Measurements from ENCODE around the gene TOR2A. TPM values are rescaled to one million over a fixed set of nuclear protein-coding genes. Genes with fewer than 3 reads are reported as not detected.
"Not testable (repeated sequence)": the region's sequence is repeated elsewhere in the genome, so short reads cannot be mapped to it uniquely, and the experiment has no call there.

Gene TOR2A
- total RNA-seq, 1 experiment from 2014 or later, result 13.2 TPM

DNA sequence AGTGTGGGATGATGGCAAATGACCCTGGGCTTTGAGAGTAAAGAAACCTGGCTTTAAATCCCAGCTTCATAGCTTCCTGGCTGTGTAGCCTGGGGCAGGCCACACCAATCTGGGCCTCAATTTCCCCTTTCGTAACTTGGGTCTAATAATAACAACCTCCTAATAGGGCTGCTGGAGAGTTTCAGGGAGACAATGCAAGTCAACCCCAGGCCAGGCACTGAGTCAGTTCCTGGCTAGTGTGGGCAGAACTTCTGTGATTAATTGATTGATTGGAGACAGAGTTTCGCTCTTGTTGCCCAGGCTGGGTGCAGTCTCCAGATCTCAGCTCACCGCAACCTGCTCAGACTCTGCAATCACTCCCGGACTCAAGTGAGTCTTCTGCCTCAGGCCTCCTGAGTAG, 46.7 kb upstream of the TOR2A start:
- Histone ChIP-seq H3K4ac (ENCODE audit: low read depth, low read length) (no peak overlapping the region), H4K20me1 (ENCODE audit: control insufficient read depth, insufficient read depth, insufficient read length) (no peaks in the 10 kb centered on the region), H4K8ac (replicated peaks; ENCODE audit: insufficient read length, low read depth, low read length) (no peak overlapping the region), H2BK120ac (ENCODE audit: low read depth, low read length, poor library complexity, severe bottlenecking) (no peak overlapping the region), H2BK15ac (ENCODE audit: low read depth, low read length) (no peak overlapping the region), H3K4me2 (ENCODE audit: insufficient read depth, insufficient read length, low read length) (no peak overlapping the region), H3K14ac (ENCODE audit: insufficient read depth, low read length) (no peak overlapping the region), H3K9ac (ENCODE audit: extremely low read depth, insufficient read length, low read length) (no peak overlapping the region), H2AK5ac (ENCODE audit: insufficient read length, low read length) (no peak overlapping the region), H2BK5ac (ENCODE audit: insufficient read length, low read length) (no peak overlapping the region), H3K4me1 (ENCODE audit: insufficient read depth, low read length) (no peaks in the 10 kb centered on the region; the same call in 1 of the 2 replicates), H2BK20ac (ENCODE audit: low read depth, low read length, poor library complexity, severe bottlenecking) (no peak overlapping the region), H3K23me2 (ENCODE audit: insufficient read length, low read depth, low read length, poor library complexity, severe bottlenecking) (peaks cover 2% of the 10 kb centered on the region), H3K23ac (ENCODE audit: insufficient read length, low read depth, low read length) (no peak overlapping the region), H2BK12ac (ENCODE audit: insufficient read length, low read depth, low read length) (no peak overlapping the region), H3K56ac (ENCODE audit: insufficient read length, low read depth, low read length) (no peak overlapping the region), H3K27ac (ENCODE audit: insufficient read length, low read depth, low read length) (no peak overlapping the region), H3K27me3 (ENCODE audit: insufficient read depth, low read length) (no peaks in the 10 kb centered on the region; the same call in 1 of the 2 replicates), H4K91ac (ENCODE audit: insufficient read length, low read depth, low read length) (no peak overlapping the region), H3K79me2 (ENCODE audit: insufficient read depth, low read length) (no peaks in the 10 kb centered on the region), H4K5ac (ENCODE audit: insufficient read length, low read depth, low read length) (no peak overlapping the region), H3K79me1 (ENCODE audit: insufficient read depth, low read depth, low read length, poor library complexity, severe bottlenecking) (no peaks in the 10 kb centered on the region), H2AFZ (ENCODE audit: low read length) (no peak overlapping the region), H3T11ph (ENCODE audit: low read length) (no peak overlapping the region), H3K9me3 (ENCODE audit: control insufficient read depth, low read depth, low read length) (no peaks in the 10 kb centered on the region), H3K18ac (ENCODE audit: insufficient read length, low read depth, low read length) (no peak overlapping the region)
- peaks cover 3 to 4% (median 4%) of the 10 kb centered on the region in 3 experiments; a peak in 5 of 7 replicates for H3K36me3 Mint-ChIP-seq (ENCODE audit: insufficient read depth in 1 of 3, low read depth in 3 of 3)
- no peaks in the 10 kb centered on the region for H3K9me3 Mint-ChIP-seq
- TF ChIP-seq, protein P1, sequence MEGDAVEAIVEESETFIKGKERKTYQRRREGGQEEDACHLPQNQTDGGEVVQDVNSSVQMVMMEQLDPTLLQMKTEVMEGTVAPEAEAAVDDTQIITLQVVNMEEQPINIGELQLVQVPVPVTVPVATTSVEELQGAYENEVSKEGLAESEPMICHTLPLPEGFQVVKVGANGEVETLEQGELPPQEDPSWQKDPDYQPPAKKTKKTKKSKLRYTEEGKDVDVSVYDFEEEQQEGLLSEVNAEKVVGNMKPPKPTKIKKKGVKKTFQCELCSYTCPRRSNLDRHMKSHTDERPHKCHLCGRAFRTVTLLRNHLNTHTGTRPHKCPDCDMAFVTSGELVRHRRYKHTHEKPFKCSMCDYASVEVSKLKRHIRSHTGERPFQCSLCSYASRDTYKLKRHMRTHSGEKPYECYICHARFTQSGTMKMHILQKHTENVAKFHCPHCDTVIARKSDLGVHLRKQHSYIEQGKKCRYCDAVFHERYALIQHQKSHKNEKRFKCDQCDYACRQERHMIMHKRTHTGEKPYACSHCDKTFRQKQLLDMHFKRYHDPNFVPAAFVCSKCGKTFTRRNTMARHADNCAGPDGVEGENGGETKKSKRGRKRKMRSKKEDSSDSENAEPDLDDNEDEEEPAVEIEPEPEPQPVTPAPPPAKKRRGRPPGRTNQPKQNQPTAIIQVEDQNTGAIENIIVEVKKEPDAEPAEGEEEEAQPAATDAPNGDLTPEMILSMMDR (conservative IDR thresholded peaks at IDR 0.05), result no peak
- no CpG with 5 or more reads among the region's 4 CpGs for WGBS (ENCODE audit: extremely low coverage, insufficient read length, low lambda C conversion rate)
- no peak overlapping the region for H3K27ac Mint-ChIP-seq
- no peak overlapping the region for H3K4me3 Mint-ChIP-seq
- peaks cover 6% of the 10 kb centered on the region for H3K27me3 Mint-ChIP-seq (ENCODE audit: low read depth)
- no peak for DNase-seq
- H3K4me1 Mint-ChIP-seq, result peaks cover 2 to 32% of the 10 kb centered on the region in 2 experiments; a peak in 3 of 4 replicates

GRCh38 chr9:127780909-127781308, 45.8 kb upstream of the TOR2A start:
- H3K4me3 Mint-ChIP-seq; H2BK120ac ChIP-seq (ENCODE audit: low read depth, low read length, poor library complexity, severe bottlenecking); H3K4ac ChIP-seq (ENCODE audit: low read depth, low read length); H3K23ac ChIP-seq (ENCODE audit: insufficient read length, low read depth, low read length); H3K18ac ChIP-seq (ENCODE audit: insufficient read length, low read depth, low read length); H4K5ac ChIP-seq (ENCODE audit: insufficient read length, low read depth, low read length); H3K56ac ChIP-seq (ENCODE audit: insufficient read length, low read depth, low read length); H2BK5ac ChIP-seq (ENCODE audit: insufficient read length, low read length); H2BK20ac ChIP-seq (ENCODE audit: low read depth, low read length, poor library complexity, severe bottlenecking); H3K27ac Mint-ChIP-seq; H2AFZ ChIP-seq (ENCODE audit: low read length); H2BK15ac ChIP-seq (ENCODE audit: low read depth, low read length); H3K14ac ChIP-seq (ENCODE audit: insufficient read depth, low read length); H3K4me1 ChIP-seq (ENCODE audit: insufficient read depth, low read length); H4K91ac ChIP-seq (ENCODE audit: insufficient read length, low read depth, low read length); H3K27ac ChIP-seq (ENCODE audit: insufficient read length, low read depth, low read length); H3K27me3 ChIP-seq (ENCODE audit: insufficient read depth, low read length); H3K9ac ChIP-seq (ENCODE audit: extremely low read depth, insufficient read length, low read length); H3K9me3 Mint-ChIP-seq; H3K79me1 ChIP-seq (ENCODE audit: insufficient read depth, low read depth, low read length, poor library complexity, severe bottlenecking); H3K79me2 ChIP-seq (ENCODE audit: insufficient read depth, low read length); H4K20me1 ChIP-seq (ENCODE audit: control insufficient read depth, insufficient read depth, insufficient read length); H3K9me3 ChIP-seq (ENCODE audit: control insufficient read depth, low read depth, low read length); H3K23me2 ChIP-seq (ENCODE audit: insufficient read length, low read depth, low read length, poor library complexity, severe bottlenecking); H3K4me2 ChIP-seq (ENCODE audit: insufficient read depth, insufficient read length, low read length); H3K36me3 Mint-ChIP-seq (ENCODE audit: insufficient read depth in 1 of 3, low read depth in 3 of 3); H3K27me3 Mint-ChIP-seq (ENCODE audit: low read depth); H4K8ac ChIP-seq (replicated peaks; ENCODE audit: insufficient read length, low read depth, low read length); H3T11ph ChIP-seq (ENCODE audit: low read length); DNase-seq; H2AK5ac ChIP-seq (ENCODE audit: insufficient read length, low read length); H2BK12ac ChIP-seq (ENCODE audit: insufficient read length, low read depth, low read length): not testable (repeated sequence)
- no CpG with 5 or more reads among the region's 9 CpGs for WGBS (ENCODE audit: extremely low coverage, insufficient read length, low lambda C conversion rate)
- peaks cover 9 to 38% of the 10 kb centered on the region in 2 experiments for H3K4me1 Mint-ChIP-seq
